Activated CD8-positive, alpha-beta memory T cell treated with anti-CD3 and anti-CD28 coated beads for 24 hours (primary cell): ENCODE results near the gene EDARADD.
"Not testable (repeated sequence)": the region's sequence is repeated elsewhere in the genome, so short reads cannot be mapped to it uniquely, and the experiment has no call there.

Source experiments
- DNase-seq: peaks from one replicate; pipeline ENCODE4 v3.0.0-alpha.2; 2020

The EDARADD gene

GRCh38 chr1:236491469-236492136, 97.5 kb downstream of the EDARADD start:
- no peak for DNase-seq

- DNase-seq = no peak
Observed at GRCh38 chr1:236492378-236492777, 98.3 kb downstream of the EDARADD start.

GRCh38 chr1:236494082-236494481, 100.0 kb downstream of the EDARADD start:
- DNase-seq = no peak

- DNase-seq = no peak
Observed at GRCh38 chr1:236494586-236495466, 100.7 kb downstream of the EDARADD start.

- DNase-seq = no peak
Observed at GRCh38 chr1:236495467-236496112, 101.5 kb downstream of the EDARADD start.

- no peak for DNase-seq
Observed at GRCh38 chr1:236497908-236498307, 103.8 kb downstream of the EDARADD start.

- no peak for DNase-seq
Observed at GRCh38 chr1:236501093-236501492, 107.0 kb downstream of the EDARADD start.

- DNase-seq = no peak
Observed at GRCh38 chr1:236502579-236502971, 108.5 kb downstream of the EDARADD start.

- no peak for DNase-seq
Observed at GRCh38 chr1:236502972-236503639, 109.0 kb downstream of the EDARADD start.

- DNase-seq = not testable (repeated sequence)
Observed at GRCh38 chr1:236504338-236504737, 110.3 kb downstream of the EDARADD start.

- no peak for DNase-seq
Observed at GRCh38 chr1:236507022-236507700, 113.1 kb downstream of the EDARADD start.

- DNase-seq = no peak
Observed at GRCh38 chr1:236508593-236509027, 114.5 kb downstream of the EDARADD start.

- DNase-seq = no peak
Observed at GRCh38 chr1:236509203-236509602, 115.1 kb downstream of the EDARADD start.

GRCh38 chr1:236509647-236510401, 115.7 kb downstream of the EDARADD start:
- DNase-seq = no peak

- DNase-seq = no peak
Observed at GRCh38 chr1:236511735-236512418, 117.8 kb downstream of the EDARADD start.

GRCh38 chr1:236514703-236515442, 120.8 kb downstream of the EDARADD start:
- no peak for DNase-seq

GRCh38 chr1:236515443-236515958, 121.4 kb downstream of the EDARADD start:
- no peak for DNase-seq

- DNase-seq = no peak
Observed at GRCh38 chr1:236516929-236517704, 123.0 kb downstream of the EDARADD start.

- DNase-seq = no peak
Observed at GRCh38 chr1:236518322-236518721, 124.2 kb downstream of the EDARADD start.
